WTC11 (cell line): ENCODE data around the gene AK6. TPM values are rescaled to one million over a fixed set of nuclear protein-coding genes. Genes with fewer than 3 reads are reported as not detected.
"Not testable (repeated sequence)": the region's sequence is repeated elsewhere in the genome, so short reads cannot be mapped to it uniquely, and the experiment has no call there.

Experiments
- ATAC-seq: fragments of 200-7000 bp; cut with Tn5 transposase; 2 replicates; pipeline ENCODE4 v1.10.0; 2021; ENCODE audit warnings: mild to moderate bottlenecking, moderate library complexity
- CTCF ChIA-PET: fragments of 300-600 bp; sonication (Branson Sonifier 250); formaldehyde crosslinking; loops from one replicate; lab custom pipeline; 2021; ENCODE audit warnings: antibody characterized with exemption; lab: Charles Lee
- POLR2A ChIA-PET: fragments of 350-600 bp; sonication (Branson Sonifier 250); formaldehyde crosslinking; loops from one replicate; lab custom pipeline; 2021; ENCODE audit warnings: antibody characterized with exemption; lab: Charles Lee
- DNase-seq: peaks from one replicate; pipeline ENCODE4 v3.0.0; 2021; ENCODE audit warnings: low spot score
- H3K27ac Mint-ChIP-seq: 2 replicates; pipeline ENCODE4 v1.8.0; 2021; ENCODE audit warnings: mixed read lengths
- H3K27me3 Mint-ChIP-seq: 2 replicates; pipeline ENCODE4 v1.8.0; 2021; ENCODE audit warnings: low read depth, mild to moderate bottlenecking, moderate library complexity, mixed read lengths
- H3K36me3 Mint-ChIP-seq: 2 replicates; pipeline ENCODE4 v1.8.0; 2021; ENCODE audit warnings: mixed read lengths
- H3K4me1 Mint-ChIP-seq: 2 replicates; pipeline ENCODE4 v1.8.0; 2022; ENCODE audit warnings: mixed read lengths
- H3K4me3 Mint-ChIP-seq: 2 replicates; pipeline ENCODE4 v1.8.0; 2021; ENCODE audit warnings: mild to moderate bottlenecking, moderate library complexity, mixed read lengths
- H3K9me3 Mint-ChIP-seq: 2 replicates; pipeline ENCODE4 v1.8.0; 2021; ENCODE audit warnings: mixed read lengths
- ATF3 ChIP-seq: sonication (generic); formaldehyde crosslinking; conservative IDR thresholded peaks from 2 replicates; pipeline ENCODE4 v1.8.1; 2022; ENCODE audit warnings: mild to moderate bottlenecking, missing genetic modification reagents
- CREB1 ChIP-seq: sonication (generic); formaldehyde crosslinking; IDR thresholded peaks from 2 replicates; pipeline ENCODE4 v1.8.0; 2023; ENCODE audit warnings: mild to moderate bottlenecking, missing genetic modification reagents
- E2F4 ChIP-seq: sonication (generic); formaldehyde crosslinking; IDR thresholded peaks from 2 replicates; pipeline ENCODE4 v1.8.1; 2022; ENCODE audit warnings: low read depth, mild to moderate bottlenecking, moderate library complexity, missing genetic modification reagents, borderline replicate concordance
- GRHL2 ChIP-seq: fragments of 250-450 bp; sonication (Bioruptor Pico); IDR thresholded peaks from 2 replicates; pipeline ENCODE4 v1.8.0; 2022; ENCODE audit warnings: mild to moderate bottlenecking, moderate library complexity; ENCODE audit not compliant: insufficient replicate concordance, severe bottlenecking
- PRDM15 ChIP-seq: sonication (generic); formaldehyde crosslinking; IDR thresholded peaks from 2 replicates; pipeline ENCODE4 v1.8.0; 2022; ENCODE audit warnings: missing genetic modification reagents
- RELA ChIP-seq: sonication (generic); formaldehyde crosslinking; IDR thresholded peaks from 2 replicates; pipeline ENCODE4 v1.8.1; 2022; ENCODE audit warnings: missing genetic modification reagents, mild to moderate bottlenecking, borderline replicate concordance
- TCF7 ChIP-seq: sonication (generic); formaldehyde crosslinking; IDR thresholded peaks from 2 replicates; pipeline ENCODE4 v1.8.0; 2022; ENCODE audit warnings: mild to moderate bottlenecking, low read depth, missing genetic modification reagents, moderate library complexity
- ZNF263 ChIP-seq: sonication (generic); formaldehyde crosslinking; IDR thresholded peaks from 2 replicates; pipeline ENCODE4 v1.8.1; 2022; ENCODE audit warnings: low read depth, mild to moderate bottlenecking, moderate library complexity, missing genetic modification reagents
- ZNF281 ChIP-seq: sonication (generic); formaldehyde crosslinking; IDR thresholded peaks from 2 replicates; pipeline ENCODE4 v1.8.0; 2023; ENCODE audit warnings: mild to moderate bottlenecking, missing genetic modification reagents
- ZNF416 ChIP-seq: fragments of 250-450 bp; sonication (Bioruptor Pico); IDR thresholded peaks from 2 replicates; pipeline ENCODE4 v1.9.0; 2021; ENCODE audit warnings: mild to moderate bottlenecking, inconsistent platforms
- ZNF512 ChIP-seq: sonication (generic); formaldehyde crosslinking; IDR thresholded peaks from 2 replicates; pipeline ENCODE4 v1.8.1; 2022; ENCODE audit warnings: missing genetic modification reagents, borderline replicate concordance
- ZSCAN18 ChIP-seq: fragments of 250-450 bp; sonication (Bioruptor Pico); IDR thresholded peaks from 2 replicates; pipeline ENCODE4 v2.1.2; 2022; ENCODE audit warnings: mild to moderate bottlenecking, moderate library complexity
- total RNA-seq: library from RNA; stranded (reverse); gene quantifications from 3 replicates; pipeline ENCODE4 v1.2.3, GENCODE V29; 2021

AK6 gene
- total RNA-seq, 1 experiment from 2014 or later = 43.1 TPM

- TF ChIP-seq PRDM15 (CRISPR knock-in tag) = no peak
Observed at GRCh38 chr5:69334793-69335268, 34.5 kb downstream of the AK6 start (continued).

- Mint-ChIP-seq H3K27me3 (peaks cover 14% of the 10 kb centered on the region), H3K4me1 (peaks cover 13% of the 10 kb centered on the region)
- not testable (repeated sequence) for H3K27ac Mint-ChIP-seq, DNase-seq, H3K4me3 Mint-ChIP-seq, H3K36me3 Mint-ChIP-seq, H3K9me3 Mint-ChIP-seq, ATAC-seq
- ChIA-PET POLR2A (interaction anchor here (0.6 to 1.0 kb wide), 2 partner anchors 34 to 71 kb away, joined by 3 to 5 read pairs; no protein-coding TSS in a partner anchor), CTCF (interaction anchor here (0.5 to 3.0 kb wide), 23 partner anchors 8 to 311 kb away, joined by 3 to 31 read pairs (median 5); partner anchors contain the start of genes CCNB1, CENPH, RAD17 and SLC30A5)
Observed at GRCh38 chr5:69333668-69334315, 35.5 kb downstream of the AK6 start.

- Mint-ChIP-seq H3K27ac (peak overlapping the region; percentile 30), H3K27me3 (peaks cover 14% of the 10 kb centered on the region), H3K36me3 (no peaks in the 10 kb centered on the region), H3K4me1 (peaks cover 13% of the 10 kb centered on the region), H3K4me3 (peak overlapping the region; percentile 74), H3K9me3 (no peaks in the 10 kb centered on the region)
- DNase-seq (no peak), ATAC-seq (peak; percentile 25)
- ChIA-PET POLR2A (no interaction called here), CTCF (interaction anchor here (0.9 to 1.2 kb wide), 3 partner anchors 29 to 66 kb away, joined by 3 to 7 read pairs (median 3); no protein-coding TSS in a partner anchor)
- TF ChIP-seq ZNF416 = no peak
- no peak for TF ChIP-seq CREB1 (CRISPR knock-in tag)
- no peak for TF ChIP-seq PRDM15 (CRISPR knock-in tag)
- TF ChIP-seq RELA (CRISPR knock-in tag) = no peak
- no peak for TF ChIP-seq ZNF263 (CRISPR knock-in tag)
- TF ChIP-seq ZSCAN18 (CRISPR knock-in tag) = no peak
- no peak for TF ChIP-seq TCF7 (CRISPR knock-in tag)
- no peak for TF ChIP-seq ATF3 (CRISPR knock-in tag)
- no peak for TF ChIP-seq E2F4 (CRISPR knock-in tag)
- no peak for TF ChIP-seq ZNF512 (CRISPR knock-in tag)
- TF ChIP-seq ZNF281 = no peak
- TF ChIP-seq GRHL2 (CRISPR knock-in tag) = no peak
Observed at GRCh38 chr5:69331528-69332445, 37.5 kb downstream of the AK6 start.
